ENCODE results near the gene DOCK1.

- TF ChIP-seq CTCF (IDR thresholded peaks at IDR 0.05; ENCODE audit: low read length) (no peak), EZH2phosphoT487 (IDR thresholded peaks at IDR 0.05; ENCODE audit: low read length) (no peak), EZH2 (optimal IDR thresholded peaks at IDR 0.05; ENCODE audit: low read depth, low read length) (no peak)
Measured at GRCh38 chr10:127444155-127444554, 538.9 kb downstream of the DOCK1 start.

Data from MM.1S (cell line).